HG03457 (cell line): Measurements from ENCODE around the gene IL20RB.

Source experiments
- ATAC-seq: cut with Tn5 transposase; IDR thresholded peaks from one replicate; pipeline ENCODE4 v1.9.1; 2021; ENCODE audit warnings: moderate number of reproducible peaks; ENCODE audit not compliant: unreplicated experiment

IL20RB gene

DNA sequence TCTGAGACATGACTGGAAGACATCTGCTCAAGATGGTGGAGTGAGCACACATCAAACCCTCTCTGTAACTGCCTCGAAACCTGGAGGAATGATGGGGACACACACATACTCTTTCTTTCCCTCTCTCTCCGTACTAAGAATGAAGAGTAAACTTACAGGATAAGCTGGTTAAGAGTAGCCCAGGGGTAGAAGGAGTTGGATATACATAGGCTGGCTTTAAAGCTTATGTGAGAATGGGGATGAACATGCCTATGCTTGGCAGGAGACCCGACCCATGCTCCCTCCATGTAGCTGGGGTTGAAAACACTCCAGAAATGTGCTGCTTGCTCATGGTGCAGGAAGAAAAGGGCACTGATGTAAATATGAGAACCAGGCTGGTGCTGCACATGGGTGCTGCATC, 68.9 kb downstream of the IL20RB start:
- ATAC-seq = no peak

DNA sequence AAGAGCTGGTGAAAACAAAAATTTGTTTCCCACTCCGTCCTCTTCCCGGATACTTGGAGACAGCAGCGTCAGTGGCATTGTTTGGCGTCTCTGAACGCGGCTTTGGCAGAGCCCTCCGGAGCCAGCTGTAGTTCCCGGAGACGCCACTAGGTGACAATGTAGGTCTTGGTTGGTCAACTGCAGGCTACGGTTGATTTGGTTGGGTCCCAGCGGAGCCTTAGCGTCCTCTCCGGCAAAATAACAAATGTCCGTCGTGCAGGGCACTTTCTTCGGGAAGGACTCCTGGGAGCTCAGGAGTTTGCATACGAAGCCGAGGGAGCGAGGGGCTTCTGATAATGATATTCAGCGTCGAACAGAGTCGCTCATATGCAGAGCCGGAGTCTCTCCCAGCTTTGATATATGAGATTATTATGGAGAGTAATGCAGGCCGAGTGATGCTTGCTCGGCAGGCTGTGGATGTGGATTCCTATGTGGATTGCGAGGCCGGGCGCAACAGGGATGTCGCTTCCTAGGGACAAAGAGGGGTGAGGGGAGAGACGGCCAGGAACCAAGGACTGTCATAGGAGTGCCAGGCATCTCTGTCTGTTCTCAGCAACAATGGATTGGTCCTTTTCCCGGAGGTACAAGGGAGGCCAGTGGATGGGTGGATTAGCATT, 74.8 kb downstream of the IL20RB start:
- peak; percentile 71 for ATAC-seq

GRCh38 chr3:137035631-137036030, 77.8 kb downstream of the IL20RB start:
- ATAC-seq = no peak

GRCh38 chr3:137039570-137039969, 81.8 kb downstream of the IL20RB start:
- no peak for ATAC-seq

DNA sequence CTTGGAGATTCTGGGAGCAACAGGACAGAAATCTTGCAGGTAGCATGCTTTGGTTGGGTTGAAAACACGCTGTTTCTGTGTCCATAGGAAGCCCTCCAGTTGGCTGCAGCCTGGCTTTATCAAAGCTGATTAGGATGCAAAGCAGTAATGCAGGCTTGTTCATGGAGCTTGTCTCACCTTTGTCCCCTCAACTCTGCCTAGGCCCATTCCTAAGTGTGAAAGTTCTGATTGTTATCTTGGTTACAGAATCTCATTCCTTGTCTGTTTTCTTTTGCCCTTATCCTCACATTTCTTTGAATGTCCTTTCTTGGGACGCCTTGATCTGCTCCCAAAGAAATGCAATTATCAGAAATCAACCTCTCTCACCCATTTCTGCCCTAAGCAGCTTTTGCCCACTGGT, 83.5 kb downstream of the IL20RB start:
- ATAC-seq = no peak

- ATAC-seq = no peak
Measured at GRCh38 chr3:137041686-137042085, 83.9 kb downstream of the IL20RB start.

GRCh38 chr3:137046747-137047146, 89.0 kb downstream of the IL20RB start:
- no peak for ATAC-seq

GRCh38 chr3:137047240-137047639, 89.5 kb downstream of the IL20RB start:
- no peak for ATAC-seq

DNA sequence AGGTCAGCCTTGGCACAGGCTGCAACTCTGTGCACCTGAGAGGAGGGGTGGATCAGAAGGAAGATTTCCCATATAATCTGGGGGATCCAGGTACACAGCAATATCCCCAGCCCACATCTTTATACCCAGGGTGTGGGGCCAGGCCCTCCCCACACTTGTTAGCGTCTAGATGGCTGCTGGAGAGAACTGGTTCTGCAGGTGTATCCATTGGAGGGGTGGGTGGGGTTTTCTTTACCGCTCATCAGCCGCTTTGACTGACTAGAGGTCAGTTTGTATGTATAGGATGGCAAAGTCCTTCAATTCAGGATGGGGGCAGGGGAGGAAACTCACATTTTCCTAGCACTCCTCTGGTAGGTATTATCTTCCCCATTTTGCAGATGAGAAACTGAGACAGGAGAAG, 92.5 kb downstream of the IL20RB start:
- ATAC-seq = no peak

GRCh38 chr3:137052298-137052697, 94.5 kb downstream of the IL20RB start:
- no peak for ATAC-seq
